ENCODE results near the gene DAB2. TPM values are rescaled to one million over a fixed set of nuclear protein-coding genes. Genes with fewer than 3 reads are reported as not detected.

DAB2 gene
- total RNA-seq, result 0.28 and 1.2 TPM in 2 replicates

GRCh38 chr5:39424736-39425637 lies at the start of gene DAB2:
DAB2 (minus strand) TSS chr5:39424980; CDS start chr5:39394320, 30,660 bp downstream.

GRCh38 chr5:39364367-39364766 lies 60.4 kb downstream of the DAB2 start, which contains the start of gene C9:
C9 (minus strand) TSS chr5:39364495; CDS start chr5:39364464, 31 bp downstream.

Other genes with a start within 250 kb of the DAB2 start
- 0.99 and 3.6 TPM in 2 replicates for gene FYB1, start 205.4 kb downstream of the DAB2 start, total RNA-seq
- not detected in 2 replicates for gene C9, start 60.5 kb downstream of the DAB2 start, total RNA-seq